Liver (tissue), 9 donors: ENCODE measurements around the gene SLC4A5. TPM values are rescaled to one million over a fixed set of nuclear protein-coding genes. Genes with fewer than 3 reads are reported as not detected.
"Not testable (repeated sequence)": the region's sequence is repeated elsewhere in the genome, so short reads cannot be mapped to it uniquely, and the experiment has no call there.

Source experiments
- DNase-seq: peaks from one replicate; pipeline ENCODE4 v3.0.0-alpha.2; 2017; ENCODE audit warnings: low spot score
- H3K27ac ChIP-seq, 2 donors: one replicate each; pipeline ENCODE4 v1.7.0; 2013; ENCODE audit warnings: inconsistent platforms in 2 of 2, low read length in 2 of 2, control low read depth in 1 of 2, low read depth in 1 of 2, mild to moderate bottlenecking in 1 of 2
- H3K27me3 ChIP-seq, 4 donors: one replicate each; pipeline versions ENCODE4 v1.6.1 to v1.7.0; 2013; ENCODE audit warnings: low read length in 3 of 4, inconsistent platforms in 1 of 4, mild to moderate bottlenecking in 1 of 4, moderate library complexity in 1 of 4; ENCODE audit not compliant: control insufficient read depth in 4 of 4, insufficient read depth in 4 of 4
- H3K36me3 ChIP-seq, 4 donors: one replicate each; pipeline versions ENCODE4 v1.6.1 to v1.7.0; 2013; ENCODE audit warnings: low read length in 3 of 4, mild to moderate bottlenecking in 3 of 4, low read depth in 1 of 4, moderate library complexity in 1 of 4; ENCODE audit not compliant: control insufficient read depth in 4 of 4, insufficient read depth in 3 of 4
- H3K4me1 ChIP-seq, 4 donors: one replicate each; pipeline versions ENCODE4 v1.6.1 to v1.7.0; 2013; ENCODE audit warnings: low read length in 3 of 4, mild to moderate bottlenecking in 3 of 4, moderate library complexity in 1 of 4; ENCODE audit not compliant: control insufficient read depth in 4 of 4, insufficient read depth in 4 of 4
- H3K4me3 ChIP-seq, 3 donors: one replicate each; pipeline versions ENCODE4 v1.6.1 to v1.7.0; 2013; ENCODE audit warnings: low read length in 3 of 3, control low read depth in 1 of 3, low read depth in 1 of 3, mild to moderate bottlenecking in 1 of 3
- H3K9ac ChIP-seq, 2 donors: one replicate each; pipeline ENCODE4 v1.7.0; 2013; ENCODE audit warnings: low read length in 2 of 2, mild to moderate bottlenecking in 2 of 2, moderate library complexity in 2 of 2, control low read depth in 1 of 2, low read depth in 1 of 2
- H3K9me3 ChIP-seq, 4 donors: one replicate each; pipeline versions ENCODE4 v1.6.1 to v1.7.0; 2013; ENCODE audit warnings: low read length in 3 of 4; ENCODE audit not compliant: control insufficient read depth in 4 of 4
- ATF3 ChIP-seq: IDR thresholded peaks from 2 replicates; pipeline ENCODE4 v1.6.1; 2016; ENCODE audit warnings: antibody characterized with exemption
- EGR1 ChIP-seq, 2 donors: IDR thresholded peaks; 2 replicates each; pipeline ENCODE4 v1.6.1; 2016 to 2018; ENCODE audit warnings: antibody characterized with exemption in 2 of 2, low read depth in 2 of 2
- FOXA1 ChIP-seq: IDR thresholded peaks from 2 replicates; pipeline ENCODE4 v1.6.1; 2016; ENCODE audit warnings: antibody characterized with exemption
- FOXA2 ChIP-seq: IDR thresholded peaks from 2 replicates; pipeline ENCODE4 v1.6.1; 2016; ENCODE audit warnings: antibody characterized with exemption
- GABPA ChIP-seq, 2 donors: IDR thresholded peaks in 1 of 2; conservative IDR thresholded peaks in 1 of 2; 2 replicates each; pipeline ENCODE4 v1.6.1; 2016; ENCODE audit warnings: antibody characterized with exemption in 2 of 2, mild to moderate bottlenecking in 1 of 2, moderate library complexity in 1 of 2
- HNF4A ChIP-seq, 2 donors: conservative IDR thresholded peaks; 2 replicates each; pipeline ENCODE4 v1.6.1; 2016; ENCODE audit warnings: antibody characterized with exemption in 2 of 2, mild to moderate bottlenecking in 2 of 2
- JUND ChIP-seq, 2 donors: IDR thresholded peaks; 2 replicates each; pipeline ENCODE4 v1.6.1; 2016; ENCODE audit warnings: antibody characterized with exemption in 2 of 2
- MAX ChIP-seq: IDR thresholded peaks from 2 replicates; pipeline ENCODE4 v1.6.1; 2016; ENCODE audit warnings: antibody characterized with exemption
- NR2F2 ChIP-seq: IDR thresholded peaks from 2 replicates; pipeline ENCODE4 v1.6.1; 2016; ENCODE audit warnings: antibody characterized with exemption
- RAD21 ChIP-seq, 2 donors: IDR thresholded peaks; 2 replicates each; pipeline ENCODE4 v1.6.1; 2016; ENCODE audit warnings: antibody characterized with exemption in 2 of 2, mild to moderate bottlenecking in 2 of 2
- REST ChIP-seq: IDR thresholded peaks from 2 replicates; pipeline ENCODE4 v1.6.1; 2016; ENCODE audit warnings: antibody characterized with exemption, mild to moderate bottlenecking
- RXRA ChIP-seq, 2 donors: IDR thresholded peaks; 2 replicates each; pipeline ENCODE4 v1.6.1; 2017 to 2018; ENCODE audit warnings: antibody characterized with exemption in 2 of 2, mild to moderate bottlenecking in 1 of 2
- SP1 ChIP-seq: IDR thresholded peaks from 2 replicates; pipeline ENCODE4 v1.6.1; 2018; ENCODE audit warnings: antibody characterized with exemption, mild to moderate bottlenecking
- YY1 ChIP-seq: IDR thresholded peaks from 2 replicates; pipeline ENCODE4 v1.6.1; 2016; ENCODE audit warnings: antibody characterized with exemption, mild to moderate bottlenecking
- ZBTB33 ChIP-seq: IDR thresholded peaks from 2 replicates; pipeline ENCODE4 v1.6.1; 2016; ENCODE audit warnings: antibody characterized with exemption
- WGBS: extraction: QIAGEN DNeasy Blood & Tissue Kit; methylation state at CpG from one replicate; pipeline ENCODE4 v1.1.7; 2013; 5-methylcytosine and 5-hydroxymethylcytosine counted together
- polyA plus RNA-seq, 2 donors: library from polyadenylated mRNA; stranded (reverse) in 1 of 2; unstranded in 1 of 2; fragments of 200-250 nt in 1 of 2; fragments of >200 nt in 1 of 2; fragmentation: Nextera tagmentation in 1 of 2; extraction: Ambion mirVana in 1 of 2; gene quantifications; one replicate each; pipeline versions ENCODE4 v1.2.1 to v1.2.3, GENCODE V29; 2013 to 2015
- total RNA-seq, 2 donors: library from RNA; depleted of rRNA; stranded (reverse); fragments of >200 nt; gene quantifications; one replicate each; pipeline ENCODE4 v1.2.3, GENCODE V29; 2014
- donor health status: healthy.
- donor health status: healthy.
- donor health status: healthy.
- donor health status: healthy.
- donor health status: healthy.

Gene SLC4A5
- total and polyA plus RNA-seq, 4 donors = 0.12 to 0.50 (median 0.29) TPM

- 92% methylated on average over 3 of the region's 3 CpGs for WGBS
- DNase-seq = no peak
- no peaks in the 10 kb centered on the region for H3K4me1 ChIP-seq
Measured at GRCh38 chr2:74188696-74189095, 154.5 kb downstream of the SLC4A5 start.

GRCh38 chr2:74188018-74188601 lies 155.1 kb downstream of the SLC4A5 start:
- H3K4me1 ChIP-seq = no peaks in the 10 kb centered on the region
- whole genome bisulfite sequencing = 76% methylated on average over 6 of the region's 6 CpGs
- no peaks in the 10 kb centered on the region for H3K9me3 ChIP-seq
- no peak overlapping the region for H3K27ac ChIP-seq
- no peak overlapping the region for H3K4me3 ChIP-seq
- H3K36me3 ChIP-seq = no peaks in the 10 kb centered on the region
- H3K27me3 ChIP-seq = no peaks in the 10 kb centered on the region
- TF ChIP-seq GABPA (IDR thresholded peaks at IDR 0.05 in 1 of 2, conservative IDR thresholded peaks at IDR 0.05 in 1 of 2) (no peak), EGR1 (IDR thresholded peaks at IDR 0.05; ENCODE audit: low read depth in 2 of 2) (no peak), ZBTB33 (no peak), RAD21 (IDR thresholded peaks at IDR 0.05) (no peak), REST (no peak), FOXA2 (no peak), HNF4A (conservative IDR thresholded peaks at IDR 0.05) (no peak), NR2F2 (no peak), ATF3 (no peak), YY1 (no peak), MAX (no peak), SP1 (no peak), JUND (IDR thresholded peaks at IDR 0.05) (no peak), FOXA1 (no peak)
- DNase-seq = no peak
- H3K9ac ChIP-seq = no peak overlapping the region

More at GRCh38 chr2:74188696-74189095, 154.5 kb downstream of the SLC4A5 start:
- Histone ChIP-seq H3K36me3 (no peaks in the 10 kb centered on the region), H3K9ac (no peak overlapping the region), H3K9me3 (no peaks in the 10 kb centered on the region), H3K4me3 (no peak overlapping the region), H3K27ac (no peak overlapping the region), H3K27me3 (no peaks in the 10 kb centered on the region)
- TF ChIP-seq SP1 = no peak
- no peak for TF ChIP-seq RXRA (IDR thresholded peaks at IDR 0.05)
- no peak for TF ChIP-seq HNF4A (conservative IDR thresholded peaks at IDR 0.05)

- not testable (repeated sequence) for H3K9ac ChIP-seq, H3K4me1 ChIP-seq, H3K4me3 ChIP-seq, DNase-seq, H3K9me3 ChIP-seq, H3K27me3 ChIP-seq, H3K27ac ChIP-seq, H3K36me3 ChIP-seq
- WGBS = 96% methylated on average over 15 of the region's 15 CpGs
Measured at GRCh38 chr2:74186706-74187105, 156.5 kb downstream of the SLC4A5 start.
